ENCODE results near the gene HRH4. TPM values are rescaled to one million over a fixed set of nuclear protein-coding genes. Genes with fewer than 3 reads are reported as not detected.

Gene HRH4
- total and polyA plus RNA-seq, 10 of the 15 experiments (the other 5 are each of a cell fraction or from before 2014, with no cell fraction given), result not detected

DNA sequence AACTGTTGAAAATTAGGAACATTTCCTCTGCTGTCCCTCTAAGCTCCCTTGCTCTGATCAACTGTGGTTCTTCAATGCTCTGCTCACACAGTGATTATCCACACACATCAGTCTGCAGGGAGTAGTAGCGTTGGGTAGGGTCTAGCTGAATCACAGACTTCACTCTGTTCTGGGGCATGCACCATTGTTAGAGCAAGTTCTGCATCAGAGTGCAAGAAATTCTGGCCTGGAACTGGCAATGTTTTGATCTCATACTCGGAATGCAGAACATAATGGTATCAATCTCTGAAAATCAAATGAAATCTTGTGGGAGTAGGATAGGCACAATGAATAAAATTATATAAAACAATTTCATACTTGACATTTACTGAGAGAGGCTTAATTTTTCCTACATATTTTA is 55.3 kb downstream of the HRH4 start (continued):
- TF ChIP-seq ETV6 (conservative IDR thresholded peaks at IDR 0.05 in 1 of 2, IDR thresholded peaks at IDR 0.05 in 1 of 2; ENCODE audit: borderline replicate concordance in 1 of 2, low read depth in 1 of 2), result no peak
- no peak for TF ChIP-seq POLR2AphosphoS2 (IDR thresholded peaks at IDR 0.05; ENCODE audit: low read depth, low read length)
- TF ChIP-seq CUX1 (IDR thresholded peaks at IDR 0.05; ENCODE audit: insufficient replicate concordance, low read depth, low read length), result no peak
- no peak for TF ChIP-seq JUND (IDR thresholded peaks at IDR 0.05; ENCODE audit: low read depth, low read length)
- no peak for TF ChIP-seq ZSCAN29 (IDR thresholded peaks at IDR 0.05)
- TF ChIP-seq MTA2 (IDR thresholded peaks at IDR 0.05; ENCODE audit: low read depth), result no peak
- TF ChIP-seq ZZZ3 (IDR thresholded peaks at IDR 0.05; ENCODE audit: control insufficient read depth, insufficient read length, low read depth), result no peak
- TF ChIP-seq, protein P1, sequence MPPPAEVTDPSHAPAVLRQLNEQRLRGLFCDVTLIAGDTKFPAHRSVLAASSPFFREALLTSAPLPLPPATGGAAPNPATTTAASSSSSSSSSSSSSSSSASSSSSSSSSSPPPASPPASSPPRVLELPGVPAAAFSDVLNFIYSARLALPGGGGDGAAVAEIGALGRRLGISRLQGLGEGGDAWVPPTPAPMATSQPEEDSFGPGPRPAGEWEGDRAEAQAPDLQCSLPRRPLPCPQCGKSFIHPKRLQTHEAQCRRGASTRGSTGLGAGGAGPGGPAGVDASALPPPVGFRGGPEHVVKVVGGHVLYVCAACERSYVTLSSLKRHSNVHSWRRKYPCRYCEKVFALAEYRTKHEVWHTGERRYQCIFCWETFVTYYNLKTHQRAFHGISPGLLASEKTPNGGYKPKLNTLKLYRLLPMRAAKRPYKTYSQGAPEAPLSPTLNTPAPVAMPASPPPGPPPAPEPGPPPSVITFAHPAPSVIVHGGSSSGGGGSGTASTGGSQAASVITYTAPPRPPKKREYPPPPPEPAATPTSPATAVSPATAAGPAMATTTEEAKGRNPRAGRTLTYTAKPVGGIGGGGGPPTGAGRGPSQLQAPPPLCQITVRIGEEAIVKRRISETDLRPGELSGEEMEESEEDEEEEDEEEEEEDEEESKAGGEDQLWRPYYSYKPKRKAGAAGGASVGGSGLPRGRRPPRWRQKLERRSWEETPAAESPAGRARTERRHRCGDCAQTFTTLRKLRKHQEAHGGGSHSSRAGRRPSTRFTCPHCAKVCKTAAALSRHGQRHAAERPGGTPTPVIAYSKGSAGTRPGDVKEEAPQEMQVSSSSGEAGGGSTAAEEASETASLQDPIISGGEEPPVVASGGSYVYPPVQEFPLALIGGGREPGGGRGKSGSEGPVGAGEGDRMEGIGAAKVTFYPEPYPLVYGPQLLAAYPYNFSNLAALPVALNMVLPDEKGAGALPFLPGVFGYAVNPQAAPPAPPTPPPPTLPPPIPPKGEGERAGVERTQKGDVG (CRISPR knock-in tag; IDR thresholded peaks at IDR 0.05), result no peak
- TF ChIP-seq MXI1 (IDR thresholded peaks at IDR 0.05; ENCODE audit: low read depth, low read length), result no peak
- no peak for TF ChIP-seq MYC (IDR thresholded peaks at IDR 0.05; ENCODE audit: insufficient read depth, insufficient read length, insufficient replicate concordance, low read length, severe bottlenecking)
- no peak for TF ChIP-seq LARP7 (IDR thresholded peaks at IDR 0.05)
- no peak for TF ChIP-seq PML (IDR thresholded peaks at IDR 0.05; ENCODE audit: low read length)

Measured in GM12878 (cell line).